SK-N-SH treated with all-trans-retinoic acid at 6 μM for 48 hours (cell line): Measurements from ENCODE around the gene IL36RN.

ENCODE experiments used
- ATAC-seq: fragments of 200-7000 bp; cut with Tn5 transposase; 3 replicates; pipeline ENCODE4 v1.9.1; 2020; ENCODE audit warnings: mild to moderate bottlenecking, moderate library complexity
- ARNTL ChIP-seq: fragments of 450-650 bp; formaldehyde crosslinking; IDR thresholded peaks from 2 replicates; pipeline ENCODE4 v1.5.0; 2020; ENCODE audit warnings: low read depth, mild to moderate bottlenecking, moderate library complexity, borderline replicate concordance
- BACH2 ChIP-seq: fragments of 250-450 bp; sonication (Bioruptor Pico); IDR thresholded peaks from 2 replicates; pipeline ENCODE4 v1.9.0; 2021; ENCODE audit warnings: mild to moderate bottlenecking, borderline replicate concordance
- CSDC2 ChIP-seq: fragments of 250-450 bp; sonication (Bioruptor Pico); IDR thresholded peaks from 2 replicates; pipeline ENCODE4 v1.5.0; 2020; ENCODE audit warnings: mild to moderate bottlenecking, moderate library complexity
- ESRRG ChIP-seq: fragments of 250-450 bp; sonication (Bioruptor Pico); IDR thresholded peaks from 2 replicates; pipeline ENCODE4 v1.6.1; 2021; ENCODE audit warnings: mild to moderate bottlenecking
- GLIS3 ChIP-seq: fragments of 250-450 bp; sonication (Bioruptor Pico); IDR thresholded peaks from 2 replicates; pipeline ENCODE4 v1.5.0; 2020; ENCODE audit warnings: mild to moderate bottlenecking, moderate library complexity
- ISL1 ChIP-seq: fragments of 250-450 bp; sonication (Bioruptor Pico); IDR thresholded peaks from 2 replicates; pipeline ENCODE4 v2.1.2; 2022; ENCODE audit warnings: mild to moderate bottlenecking, moderate library complexity
- PATZ1 ChIP-seq: fragments of 250-450 bp; sonication (Bioruptor Pico); IDR thresholded peaks from 2 replicates; pipeline ENCODE4 v1.8.0; 2020; ENCODE audit warnings: mild to moderate bottlenecking, moderate library complexity, borderline replicate concordance
- PPARA ChIP-seq: fragments of 250-450 bp; sonication (Bioruptor Pico); IDR thresholded peaks from 2 replicates; pipeline ENCODE4 v1.5.0; 2020; ENCODE audit warnings: mild to moderate bottlenecking, borderline replicate concordance
- RARB ChIP-seq: fragments of 250-450 bp; sonication (Bioruptor Pico); IDR thresholded peaks from 2 replicates; pipeline ENCODE4 v1.8.0; 2021; ENCODE audit warnings: mild to moderate bottlenecking, moderate library complexity
- SNAI2 ChIP-seq: fragments of 250-450 bp; sonication (Bioruptor Pico); IDR thresholded peaks from 2 replicates; pipeline ENCODE4 v1.5.0; 2020; ENCODE audit warnings: mild to moderate bottlenecking, moderate library complexity
- TCF4 ChIP-seq: fragments of 250-450 bp; sonication (Bioruptor Pico); IDR thresholded peaks from 2 replicates; pipeline ENCODE4 v1.8.0; 2021; ENCODE audit warnings: mild to moderate bottlenecking, moderate library complexity, borderline replicate concordance
- TOX ChIP-seq: fragments of 250-450 bp; sonication (Bioruptor Pico); IDR thresholded peaks from 2 replicates; pipeline ENCODE4 v1.8.0; 2021; ENCODE audit warnings: mild to moderate bottlenecking, moderate library complexity, borderline replicate concordance
- TSHZ2 ChIP-seq: fragments of 250-450 bp; sonication (Bioruptor Pico); IDR thresholded peaks from 2 replicates; pipeline ENCODE4 v1.5.0; 2020; ENCODE audit warnings: mild to moderate bottlenecking, moderate library complexity
- ZC3H10 ChIP-seq: fragments of 250-450 bp; sonication (Bioruptor Pico); IDR thresholded peaks from 2 replicates; pipeline ENCODE4 v1.5.1; 2021; ENCODE audit warnings: mild to moderate bottlenecking, moderate library complexity
- ZFP30 ChIP-seq: fragments of 450-650 bp; formaldehyde crosslinking; IDR thresholded peaks from 2 replicates; pipeline ENCODE4 v1.5.0; 2022; ENCODE audit warnings: mild to moderate bottlenecking, moderate library complexity
- ZNF565 ChIP-seq: fragments of 450-650 bp; formaldehyde crosslinking; conservative IDR thresholded peaks from 2 replicates; pipeline ENCODE4 v1.5.0; 2020; ENCODE audit warnings: low read depth, mild to moderate bottlenecking, moderate library complexity
- ZNF70 ChIP-seq: fragments of 450-650 bp; formaldehyde crosslinking; IDR thresholded peaks from 2 replicates; pipeline ENCODE4 v1.5.0; 2020; ENCODE audit warnings: mild to moderate bottlenecking, moderate library complexity
- ZNF8 ChIP-seq: fragments of 450-650 bp; formaldehyde crosslinking; IDR thresholded peaks from 2 replicates; pipeline ENCODE4 v1.5.0; 2020; ENCODE audit warnings: mild to moderate bottlenecking, moderate library complexity
- TF ChIP-seq, protein P1 (sequence below): fragments of 250-450 bp; sonication (Bioruptor Pico); IDR thresholded peaks from 2 replicates; pipeline ENCODE4 v1.5.1; 2020; ENCODE audit warnings: low read depth, mild to moderate bottlenecking, moderate library complexity
- TF ChIP-seq, protein P2 (sequence below): fragments of 250-450 bp; sonication (Bioruptor Pico); IDR thresholded peaks from 2 replicates; pipeline ENCODE4 v1.5.1; 2021; ENCODE audit warnings: mild to moderate bottlenecking, moderate library complexity
- TF ChIP-seq, protein P3 (sequence below): fragments of 250-450 bp; sonication (Bioruptor Pico); IDR thresholded peaks from 2 replicates; pipeline ENCODE4 v1.8.0; 2021; ENCODE audit warnings: low read depth, mild to moderate bottlenecking, moderate library complexity, borderline replicate concordance

IL36RN gene

DNA sequence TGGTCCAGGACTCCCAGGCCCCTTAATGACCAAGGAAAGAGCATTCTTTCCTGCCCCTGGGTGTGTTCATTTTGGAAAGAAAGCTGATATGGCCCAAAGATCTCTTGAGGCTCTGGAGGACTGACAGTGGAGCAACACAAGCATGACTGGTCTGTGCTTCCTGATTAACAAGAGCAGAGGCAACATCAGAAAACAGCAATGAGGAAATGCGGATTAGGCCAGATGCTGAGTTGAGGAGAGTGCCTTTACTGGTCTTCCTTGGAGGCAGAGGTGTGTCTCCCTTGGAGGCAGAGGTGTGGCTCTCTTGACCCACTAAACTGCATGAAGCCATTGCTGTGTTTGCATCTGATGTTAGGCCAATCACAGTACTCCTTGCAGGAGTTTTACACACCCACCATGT lies 26.3 kb upstream of the IL36RN start:
- no peak for ATAC-seq
- TF ChIP-seq ISL1 (CRISPR knock-in tag) (no peak), SNAI2 (no peak), RARB (CRISPR knock-in tag) (no peak), PATZ1 (no peak), BACH2 (CRISPR knock-in tag) (no peak), ZNF8 (CRISPR knock-in tag) (no peak), ZNF565 (CRISPR knock-in tag) (no peak), ARNTL (CRISPR knock-in tag) (no peak), TOX (CRISPR knock-in tag) (no peak), ZFP30 (CRISPR knock-in tag) (no peak), ZC3H10 (no peak), ESRRG (CRISPR knock-in tag) (no peak), ZNF70 (no peak), GLIS3 (CRISPR knock-in tag) (no peak)
- TF ChIP-seq, protein P1, sequence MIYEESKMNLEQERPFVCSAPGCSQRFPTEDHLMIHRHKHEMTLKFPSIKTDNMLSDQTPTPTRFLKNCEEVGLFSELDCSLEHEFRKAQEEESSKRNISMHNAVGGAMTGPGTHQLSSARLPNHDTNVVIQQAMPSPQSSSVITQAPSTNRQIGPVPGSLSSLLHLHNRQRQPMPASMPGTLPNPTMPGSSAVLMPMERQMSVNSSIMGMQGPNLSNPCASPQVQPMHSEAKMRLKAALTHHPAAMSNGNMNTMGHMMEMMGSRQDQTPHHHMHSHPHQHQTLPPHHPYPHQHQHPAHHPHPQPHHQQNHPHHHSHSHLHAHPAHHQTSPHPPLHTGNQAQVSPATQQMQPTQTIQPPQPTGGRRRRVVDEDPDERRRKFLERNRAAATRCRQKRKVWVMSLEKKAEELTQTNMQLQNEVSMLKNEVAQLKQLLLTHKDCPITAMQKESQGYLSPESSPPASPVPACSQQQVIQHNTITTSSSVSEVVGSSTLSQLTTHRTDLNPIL (CRISPR knock-in tag), result no peak
- TF ChIP-seq, protein P2, sequence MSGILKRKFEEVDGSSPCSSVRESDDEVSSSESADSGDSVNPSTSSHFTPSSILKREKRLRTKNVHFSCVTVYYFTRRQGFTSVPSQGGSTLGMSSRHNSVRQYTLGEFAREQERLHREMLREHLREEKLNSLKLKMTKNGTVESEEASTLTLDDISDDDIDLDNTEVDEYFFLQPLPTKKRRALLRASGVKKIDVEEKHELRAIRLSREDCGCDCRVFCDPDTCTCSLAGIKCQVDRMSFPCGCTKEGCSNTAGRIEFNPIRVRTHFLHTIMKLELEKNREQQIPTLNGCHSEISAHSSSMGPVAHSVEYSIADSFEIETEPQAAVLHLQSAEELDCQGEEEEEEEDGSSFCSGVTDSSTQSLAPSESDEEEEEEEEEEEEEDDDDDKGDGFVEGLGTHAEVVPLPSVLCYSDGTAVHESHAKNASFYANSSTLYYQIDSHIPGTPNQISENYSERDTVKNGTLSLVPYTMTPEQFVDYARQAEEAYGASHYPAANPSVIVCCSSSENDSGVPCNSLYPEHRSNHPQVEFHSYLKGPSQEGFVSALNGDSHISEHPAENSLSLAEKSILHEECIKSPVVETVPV (CRISPR knock-in tag), result no peak
- TF ChIP-seq, protein P3, sequence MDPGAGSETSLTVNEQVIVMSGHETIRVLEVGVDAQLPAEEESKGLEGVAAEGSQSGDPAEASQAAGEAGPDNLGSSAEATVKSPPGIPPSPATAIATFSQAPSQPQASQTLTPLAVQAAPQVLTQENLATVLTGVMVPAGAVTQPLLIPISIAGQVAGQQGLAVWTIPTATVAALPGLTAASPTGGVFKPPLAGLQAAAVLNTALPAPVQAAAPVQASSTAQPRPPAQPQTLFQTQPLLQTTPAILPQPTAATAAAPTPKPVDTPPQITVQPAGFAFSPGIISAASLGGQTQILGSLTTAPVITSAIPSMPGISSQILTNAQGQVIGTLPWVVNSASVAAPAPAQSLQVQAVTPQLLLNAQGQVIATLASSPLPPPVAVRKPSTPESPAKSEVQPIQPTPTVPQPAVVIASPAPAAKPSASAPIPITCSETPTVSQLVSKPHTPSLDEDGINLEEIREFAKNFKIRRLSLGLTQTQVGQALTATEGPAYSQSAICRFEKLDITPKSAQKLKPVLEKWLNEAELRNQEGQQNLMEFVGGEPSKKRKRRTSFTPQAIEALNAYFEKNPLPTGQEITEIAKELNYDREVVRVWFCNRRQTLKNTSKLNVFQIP (CRISPR knock-in tag), result no peak

DNA sequence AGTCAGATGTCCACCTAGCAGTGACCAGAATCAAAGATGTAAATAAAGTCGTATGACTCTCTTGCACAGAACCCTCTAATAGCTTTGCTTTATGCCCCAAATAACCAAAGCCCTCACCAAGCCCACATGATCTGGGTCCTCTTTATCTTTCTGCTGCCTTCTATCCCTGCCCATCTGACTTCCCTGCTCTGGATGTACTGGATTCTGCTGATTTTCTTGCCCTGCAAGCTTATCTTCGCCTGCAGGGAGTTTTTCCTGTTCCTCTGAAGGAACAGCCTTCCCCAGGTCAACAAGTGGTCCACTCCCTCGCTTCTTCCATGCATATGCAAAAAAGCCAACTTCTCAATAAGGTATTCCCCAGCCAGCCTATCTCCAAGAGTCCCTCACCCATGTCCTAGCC lies 25.0 kb upstream of the IL36RN start:
- TF ChIP-seq PPARA (CRISPR knock-in tag) (no peak), RARB (CRISPR knock-in tag) (no peak), ZFP30 (CRISPR knock-in tag) (no peak), ZNF8 (CRISPR knock-in tag) (no peak)

GRCh38 chr2:113036763-113037162 lies 22.2 kb upstream of the IL36RN start:
- ATAC-seq, result no peak
- no peak for TF ChIP-seq ZNF70
- TF ChIP-seq TCF4 (CRISPR knock-in tag), result no peak
- TF ChIP-seq TSHZ2, result no peak
- no peak for TF ChIP-seq ISL1 (CRISPR knock-in tag)
- TF ChIP-seq ZNF8 (CRISPR knock-in tag), result no peak
- TF ChIP-seq ZNF565 (CRISPR knock-in tag), result no peak
- TF ChIP-seq, protein P1 (CRISPR knock-in tag), result no peak
- TF ChIP-seq GLIS3 (CRISPR knock-in tag), result no peak
- TF ChIP-seq, protein P3 (CRISPR knock-in tag), result no peak
- no peak for TF ChIP-seq TOX (CRISPR knock-in tag)
- TF ChIP-seq, protein P2 (CRISPR knock-in tag), result no peak
- no peak for TF ChIP-seq ZC3H10
- TF ChIP-seq CSDC2 (CRISPR knock-in tag), result no peak
- no peak for TF ChIP-seq BACH2 (CRISPR knock-in tag)

More for the DNA sequence above, 25.0 kb upstream of the IL36RN start:
- ATAC-seq, result no peak
